Transverse colon (tissue), 4 donors: ENCODE data around the gene KCNQ1OT1. TPM values are rescaled to one million over a fixed set of nuclear protein-coding genes. Genes with fewer than 3 reads are reported as not detected.

Experiments used
- DNase-seq: peaks from one replicate; pipeline ENCODE4 v3.0.0-alpha.2; 2019
- H3K27ac ChIP-seq, 4 donors: fragments of 200-600 bp; sonication (generic); 2 replicates each; pipeline ENCODE4 v1.5.1; 2016 to 2018; ENCODE audit warnings: inconsistent platforms in 4 of 4
- H3K27me3 ChIP-seq: fragments of 200-600 bp; sonication (generic); 2 replicates; pipeline ENCODE4 v1.5.1; 2017; ENCODE audit warnings: inconsistent platforms
- H3K36me3 ChIP-seq, 4 donors: fragments of 200-600 bp; sonication (generic); 2 replicates each; pipeline ENCODE4 v1.5.1; 2017 to 2019; ENCODE audit warnings: inconsistent platforms in 4 of 4
- H3K4me1 ChIP-seq, 4 donors: fragments of 200-600 bp; sonication (generic); 2 replicates each; pipeline ENCODE4 v1.5.1; 2017 to 2020; ENCODE audit warnings: inconsistent platforms in 4 of 4
- H3K4me3 ChIP-seq, 4 donors: fragments of 200-600 bp; sonication (generic); 1 replicate in 1 of 4; 2 replicates in 3 of 4; pipeline versions ENCODE4 v1.5.1 to v1.6.1; 2017 to 2019; ENCODE audit warnings: inconsistent platforms in 4 of 4
- H3K9me3 ChIP-seq, 2 donors: fragments of 200-600 bp; sonication (generic); 2 replicates each; pipeline ENCODE4 v1.5.1; 2017 to 2019; ENCODE audit warnings: inconsistent platforms in 2 of 2
- CTCF ChIP-seq, 5 experiments: fragments of 200-600 bp in 3 of 5; fragments of 450-650 bp in 2 of 5; sonication (generic) in 3 of 5; IDR thresholded peaks; 1 replicate in 2 of 5; 2 replicates in 3 of 5; pipeline ENCODE4 v1.5.1; 2016 to 2017; ENCODE audit warnings: antibody characterized with exemption in 5 of 5, inconsistent platforms in 3 of 5, mild to moderate bottlenecking in 2 of 5, moderate library complexity in 1 of 5
- EP300 ChIP-seq: sonication (generic); formaldehyde crosslinking; IDR thresholded peaks from one replicate; pipeline ENCODE4 v1.6.1; 2017; ENCODE audit warnings: antibody characterized with exemption, low read depth
- POLR2A ChIP-seq: fragments of 450-650 bp; IDR thresholded peaks from one replicate; pipeline ENCODE4 v1.6.1; 2016; ENCODE audit warnings: antibody characterized with exemption, mild to moderate bottlenecking, moderate library complexity
- POLR2AphosphoS5 ChIP-seq, 3 donors: sonication (generic); formaldehyde crosslinking; IDR thresholded peaks; one replicate each; pipeline ENCODE4 v1.6.1; 2016; ENCODE audit warnings: antibody characterized with exemption in 3 of 3
- WGBS, 2 donors: methylation state at CpG; one replicate each; pipeline ENCODE4 v1.1.5; 2018; ENCODE audit warnings: low coverage in 1 of 2; 5-methylcytosine and 5-hydroxymethylcytosine counted together
- in situ Hi-C, 4 donors: fragments of 200-750 bp; cut with MboI; loops; one replicate each; pipeline versions ENCODE4 v1.15.0 to v1.15.1; 2017; ENCODE audit warnings: low sequenced_read_pairs in 3 of 4, low pct_ligation_motif_present in 1 of 4, low pct_unique_long_range_greater_than_20kb in 1 of 4
- intact Hi-C: fragments of 100-400 bp; cut with DNase I; formaldehyde crosslinking; loops from one replicate; pipeline ENCODE4 v1.15.1; 2023; ENCODE audit warnings: low total_unique reads
- total RNA-seq, 4 donors: library from RNA; depleted of rRNA; stranded (reverse); fragments of >200 nt; gene quantifications; one replicate each; pipeline ENCODE4 v1.1.0, GENCODE V29; 2016

KCNQ1OT1 gene
- total RNA-seq, 4 donors from 2014 or later = 1.5 to 5.0 (median 1.9) TPM

GRCh38 chr11:2580571-2581001, 119.2 kb downstream of the KCNQ1OT1 start:
- peak; percentile 6 for DNase-seq
- intact Hi-C loops = no loop called here
- 92% methylated on average over 13 of the region's 13 CpGs; no CpG with 5 or more reads in 1 of the 2 donors for WGBS, 2 donors
- Histone ChIP-seq H3K27ac (no peak overlapping the region), H3K27me3 (no peaks in the 10 kb centered on the region), H3K4me3 (no peak overlapping the region), H3K4me1 (peaks cover 0 to 11% (median 7%) of the 10 kb centered on the region in 4 donors), H3K9me3 (no peaks in the 10 kb centered on the region), H3K36me3 (no peaks in the 10 kb centered on the region)
- in situ Hi-C loops = no loop called here
- no peak for TF ChIP-seq EP300
- TF ChIP-seq CTCF (IDR thresholded peaks at IDR 0.05) = no peak
- TF ChIP-seq POLR2AphosphoS5 (IDR thresholded peaks at IDR 0.05) = no peak
- no peak for TF ChIP-seq POLR2A

GRCh38 chr11:2580061-2580421, 119.8 kb downstream of the KCNQ1OT1 start:
- in situ Hi-C loops = no loop called here
- Histone ChIP-seq H3K4me1 (peaks cover 4 to 16% (median 12%) of the 10 kb centered on the region in 4 donors), H3K27ac (no peak overlapping the region), H3K36me3 (no peaks in the 10 kb centered on the region), H3K27me3 (no peaks in the 10 kb centered on the region), H3K9me3 (no peaks in the 10 kb centered on the region), H3K4me3 (no peak overlapping the region)
- DNase-seq = no peak
- no peak for TF ChIP-seq CTCF (IDR thresholded peaks at IDR 0.05)
- no peak for TF ChIP-seq POLR2AphosphoS5 (IDR thresholded peaks at IDR 0.05)
- intact Hi-C loops = no loop called here
- 85% methylated on average over 10 of the region's 10 CpGs; no CpG with 5 or more reads in 1 of the 2 donors for WGBS, 2 donors

- WGBS, 2 donors = 79% methylated on average over 17 of the region's 17 CpGs; no CpG with 5 or more reads in 1 of the 2 donors
- in situ Hi-C loops = no loop called here
- Histone ChIP-seq H3K4me1 (peaks cover 5 to 21% (median 17%) of the 10 kb centered on the region in 4 donors), H3K27ac (no peak overlapping the region), H3K27me3 (no peaks in the 10 kb centered on the region), H3K9me3 (no peaks in the 10 kb centered on the region), H3K4me3 (no peak overlapping the region), H3K36me3 (no peaks in the 10 kb centered on the region)
- intact Hi-C loops = no loop called here
- TF ChIP-seq CTCF (IDR thresholded peaks at IDR 0.05) (no peak), EP300 (no peak), POLR2AphosphoS5 (IDR thresholded peaks at IDR 0.05) (no peak), POLR2A (no peak)
- DNase-seq = no peak
Observed at GRCh38 chr11:2579315-2580060, 120.3 kb downstream of the KCNQ1OT1 start.

- TF ChIP-seq POLR2AphosphoS5 (IDR thresholded peaks at IDR 0.05) = no peak
- TF ChIP-seq CTCF (IDR thresholded peaks at IDR 0.05) = no peak
- TF ChIP-seq EP300 = no peak
- no peak for TF ChIP-seq POLR2A
- DNase-seq = peak; percentile 7
- H3K27me3 ChIP-seq = no peaks in the 10 kb centered on the region
- 80 to 86% methylated on average over 1 to 7 of the region's 7 CpGs for WGBS, 2 donors
- intact Hi-C loops = no loop called here
- in situ Hi-C loops = no loop called here
- peaks cover 5 to 21% (median 17%) of the 10 kb centered on the region in 4 donors for H3K4me1 ChIP-seq
- no peaks in the 10 kb centered on the region for H3K36me3 ChIP-seq
- no peak overlapping the region for H3K27ac ChIP-seq
- H3K4me3 ChIP-seq = no peak overlapping the region
- no peaks in the 10 kb centered on the region for H3K9me3 ChIP-seq
Observed at GRCh38 chr11:2578929-2579270, 120.9 kb downstream of the KCNQ1OT1 start.
